GM18502 (cell line): ENCODE data around the gene CBY1.

Experiments
- ATAC-seq: cut with Tn5 transposase; IDR thresholded peaks from one replicate; pipeline ENCODE4 v1.9.1; 2021; ENCODE audit warnings: mild to moderate bottlenecking; ENCODE audit not compliant: unreplicated experiment, poor library complexity

CBY1 gene

GRCh38 chr22:38699784-38700183, 43.3 kb downstream of the CBY1 start:
- no peak for ATAC-seq

GRCh38 chr22:38700270-38700788, 43.9 kb downstream of the CBY1 start:
- peak; percentile 16 for ATAC-seq

- peak; percentile 47 for ATAC-seq
Measured at GRCh38 chr22:38700789-38701628, 44.6 kb downstream of the CBY1 start, which contains the start of gene JOSD1. TSS of gene JOSD1 (minus strand) at chr22:38700943. CDS start at chr22:38699987, 956 bp downstream.

- no peak for ATAC-seq
Measured at GRCh38 chr22:38704654-38705234, 48.3 kb downstream of the CBY1 start.

GRCh38 chr22:38705235-38706100, 49.0 kb downstream of the CBY1 start, which contains the start of gene GTPBP1:
TSS of gene GTPBP1 (plus strand) at chr22:38705944. CDS start at chr22:38705956, 12 bp downstream.
- peak; percentile 72 for ATAC-seq

- ATAC-seq: peak; percentile 7
Measured at GRCh38 chr22:38706101-38706900, 49.9 kb downstream of the CBY1 start.

- no peak for ATAC-seq
Measured at GRCh38 chr22:38706901-38707195, 50.4 kb downstream of the CBY1 start.

- ATAC-seq: no peak
Measured at GRCh38 chr22:38707346-38707745, 50.9 kb downstream of the CBY1 start.

GRCh38 chr22:38707984-38708383, 51.5 kb downstream of the CBY1 start:
- ATAC-seq: no peak

GRCh38 chr22:38709306-38709705, 52.9 kb downstream of the CBY1 start:
- ATAC-seq: no peak

- ATAC-seq: no peak
Measured at GRCh38 chr22:38710351-38710750, 53.9 kb downstream of the CBY1 start.

GRCh38 chr22:38710866-38711265, 54.4 kb downstream of the CBY1 start:
- ATAC-seq: no peak

- ATAC-seq: no peak
Measured at GRCh38 chr22:38712486-38713207, 56.2 kb downstream of the CBY1 start.

- ATAC-seq: no peak
Measured at GRCh38 chr22:38713921-38714320, 57.5 kb downstream of the CBY1 start.

- ATAC-seq: no peak
Measured at GRCh38 chr22:38715176-38715764, 58.8 kb downstream of the CBY1 start.

GRCh38 chr22:38715852-38716251, 59.4 kb downstream of the CBY1 start:
- no peak for ATAC-seq

- no peak for ATAC-seq
Measured at GRCh38 chr22:38716271-38716670, 59.8 kb downstream of the CBY1 start.

GRCh38 chr22:38716826-38717225, 60.4 kb downstream of the CBY1 start:
- ATAC-seq: no peak

GRCh38 chr22:38717244-38717643, 60.8 kb downstream of the CBY1 start:
- ATAC-seq: no peak
